ENCODE measurements around the gene DLG2.

DNA sequence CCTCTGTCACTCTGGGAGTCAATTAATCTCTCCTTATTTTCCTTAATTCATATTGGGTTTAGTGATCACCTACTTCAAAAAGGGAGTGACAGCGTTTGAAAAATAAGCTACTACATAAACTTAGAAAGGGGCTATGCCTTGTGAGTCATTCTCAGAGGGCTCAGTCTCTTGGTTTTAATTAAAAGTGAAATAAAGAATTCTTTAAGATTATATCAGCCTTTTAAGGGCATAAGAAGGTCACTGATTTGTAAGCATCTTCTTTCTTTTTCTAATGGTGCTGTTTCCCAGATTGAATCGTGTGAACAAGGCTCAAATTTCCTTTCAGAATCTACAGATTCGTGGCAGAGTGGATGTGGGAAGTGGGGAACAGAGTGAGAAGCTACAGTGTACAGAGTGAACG is 1704.8 kb downstream of the DLG2 start:
- TF ChIP-seq, protein P1, sequence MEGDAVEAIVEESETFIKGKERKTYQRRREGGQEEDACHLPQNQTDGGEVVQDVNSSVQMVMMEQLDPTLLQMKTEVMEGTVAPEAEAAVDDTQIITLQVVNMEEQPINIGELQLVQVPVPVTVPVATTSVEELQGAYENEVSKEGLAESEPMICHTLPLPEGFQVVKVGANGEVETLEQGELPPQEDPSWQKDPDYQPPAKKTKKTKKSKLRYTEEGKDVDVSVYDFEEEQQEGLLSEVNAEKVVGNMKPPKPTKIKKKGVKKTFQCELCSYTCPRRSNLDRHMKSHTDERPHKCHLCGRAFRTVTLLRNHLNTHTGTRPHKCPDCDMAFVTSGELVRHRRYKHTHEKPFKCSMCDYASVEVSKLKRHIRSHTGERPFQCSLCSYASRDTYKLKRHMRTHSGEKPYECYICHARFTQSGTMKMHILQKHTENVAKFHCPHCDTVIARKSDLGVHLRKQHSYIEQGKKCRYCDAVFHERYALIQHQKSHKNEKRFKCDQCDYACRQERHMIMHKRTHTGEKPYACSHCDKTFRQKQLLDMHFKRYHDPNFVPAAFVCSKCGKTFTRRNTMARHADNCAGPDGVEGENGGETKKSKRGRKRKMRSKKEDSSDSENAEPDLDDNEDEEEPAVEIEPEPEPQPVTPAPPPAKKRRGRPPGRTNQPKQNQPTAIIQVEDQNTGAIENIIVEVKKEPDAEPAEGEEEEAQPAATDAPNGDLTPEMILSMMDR (IDR thresholded peaks at IDR 0.05; ENCODE audit: low read length): no peak
- no peak for TF ChIP-seq EZH2 (IDR thresholded peaks at IDR 0.05; ENCODE audit: borderline replicate concordance, low read length)

Measured in OCI-LY1 (cell line).